ENCODE results near the gene NHSL1. TPM values are rescaled to one million over a fixed set of nuclear protein-coding genes. Genes with fewer than 3 reads are reported as not detected.
A peak's percentile ranks its signal among the peaks of the same experiment; 100 is the strongest.

NHSL1 gene
- total and polyA plus RNA-seq, 4 donors: 6.6 to 33.0 (median 20.7) TPM

- no peaks in the 10 kb centered on the region for H3K9me3 ChIP-seq (ENCODE audit: control insufficient read depth in 4 of 4, low read length in 3 of 4)
- 92% methylated on average over 7 of the region's 7 CpGs for WGBS
Measured at GRCh38 chr6:138523347-138524210, 24.3 kb upstream of the NHSL1 start.

DNA sequence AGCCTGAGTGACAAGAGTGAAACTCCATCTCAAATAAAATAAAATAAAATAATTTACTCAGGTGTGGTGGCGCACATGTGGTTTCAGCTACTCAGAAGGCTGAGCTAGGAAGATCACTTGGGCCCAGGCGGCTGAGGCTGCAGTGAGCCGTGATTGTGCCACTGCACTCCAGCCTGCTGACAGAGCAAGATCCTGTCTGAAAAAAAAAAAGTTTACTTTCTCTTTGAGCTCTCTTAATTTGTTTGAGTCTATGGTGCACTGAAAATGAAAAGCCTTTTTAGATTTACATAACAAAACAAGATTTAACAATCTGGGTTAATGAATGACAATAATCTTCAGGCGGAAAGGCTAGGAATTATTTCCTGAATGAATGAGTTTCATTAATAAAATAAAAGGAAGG, 23.3 kb upstream of the NHSL1 start:
- peak overlapping the region in 1 of 2 donors; percentile 39 for H3K9ac ChIP-seq (ENCODE audit: low read depth in 1 of 2, low read length in 2 of 2)
- H3K36me3 ChIP-seq (ENCODE audit: control insufficient read depth in 4 of 4, insufficient read depth in 3 of 4, low read depth in 1 of 4, low read length in 3 of 4): no peaks in the 10 kb centered on the region
- TF ChIP-seq HNF4A (conservative IDR thresholded peaks at IDR 0.05) (no peak), RAD21 (IDR thresholded peaks at IDR 0.05) (peak in 1 of 2 donors; percentile 23)
- no peak overlapping the region for H3K4me3 ChIP-seq (ENCODE audit: low read depth in 1 of 3, low read length in 3 of 3)
- H3K27ac ChIP-seq (ENCODE audit: low read depth in 1 of 2, low read length in 2 of 2): peak overlapping the region; percentile 34 to 68
- WGBS: 31% methylated on average over 4 of the region's 4 CpGs
- peaks cover 0 to 12% (median 6%) of the 10 kb centered on the region in 4 donors for H3K4me1 ChIP-seq (ENCODE audit: control insufficient read depth in 4 of 4, insufficient read depth in 4 of 4, low read length in 3 of 4)
- no peak for DNase-seq (ENCODE audit: low spot score)
- peaks cover 0 to 3% (median 1%) of the 10 kb centered on the region in 4 donors for H3K9me3 ChIP-seq (ENCODE audit: control insufficient read depth in 4 of 4, low read length in 3 of 4)
- H3K27me3 ChIP-seq (ENCODE audit: control insufficient read depth in 4 of 4, insufficient read depth in 4 of 4, low read length in 3 of 4): no peaks in the 10 kb centered on the region

More at GRCh38 chr6:138523347-138524210, 24.3 kb upstream of the NHSL1 start:
- Histone ChIP-seq H3K27me3 (ENCODE audit: control insufficient read depth in 4 of 4, insufficient read depth in 4 of 4, low read length in 3 of 4) (no peaks in the 10 kb centered on the region), H3K36me3 (ENCODE audit: control insufficient read depth in 4 of 4, insufficient read depth in 3 of 4, low read depth in 1 of 4, low read length in 3 of 4) (no peaks in the 10 kb centered on the region), H3K27ac (ENCODE audit: low read depth in 1 of 2, low read length in 2 of 2) (peak overlapping the region in 1 of 2 donors; percentile 0), H3K9ac (ENCODE audit: low read depth in 1 of 2, low read length in 2 of 2) (no peak overlapping the region), H3K4me3 (ENCODE audit: low read depth in 1 of 3, low read length in 3 of 3) (no peak overlapping the region), H3K4me1 (ENCODE audit: control insufficient read depth in 4 of 4, insufficient read depth in 4 of 4, low read length in 3 of 4) (peaks cover 0 to 12% (median 6%) of the 10 kb centered on the region in 4 donors)
- TF ChIP-seq RAD21 (IDR thresholded peaks at IDR 0.05): no peak
- TF ChIP-seq SP1 (IDR thresholded peaks at IDR 0.05): no peak
- TF ChIP-seq, protein P1, sequence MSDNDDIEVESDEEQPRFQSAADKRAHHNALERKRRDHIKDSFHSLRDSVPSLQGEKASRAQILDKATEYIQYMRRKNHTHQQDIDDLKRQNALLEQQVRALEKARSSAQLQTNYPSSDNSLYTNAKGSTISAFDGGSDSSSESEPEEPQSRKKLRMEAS (IDR thresholded peaks at IDR 0.05): no peak
- TF ChIP-seq, protein P2, sequence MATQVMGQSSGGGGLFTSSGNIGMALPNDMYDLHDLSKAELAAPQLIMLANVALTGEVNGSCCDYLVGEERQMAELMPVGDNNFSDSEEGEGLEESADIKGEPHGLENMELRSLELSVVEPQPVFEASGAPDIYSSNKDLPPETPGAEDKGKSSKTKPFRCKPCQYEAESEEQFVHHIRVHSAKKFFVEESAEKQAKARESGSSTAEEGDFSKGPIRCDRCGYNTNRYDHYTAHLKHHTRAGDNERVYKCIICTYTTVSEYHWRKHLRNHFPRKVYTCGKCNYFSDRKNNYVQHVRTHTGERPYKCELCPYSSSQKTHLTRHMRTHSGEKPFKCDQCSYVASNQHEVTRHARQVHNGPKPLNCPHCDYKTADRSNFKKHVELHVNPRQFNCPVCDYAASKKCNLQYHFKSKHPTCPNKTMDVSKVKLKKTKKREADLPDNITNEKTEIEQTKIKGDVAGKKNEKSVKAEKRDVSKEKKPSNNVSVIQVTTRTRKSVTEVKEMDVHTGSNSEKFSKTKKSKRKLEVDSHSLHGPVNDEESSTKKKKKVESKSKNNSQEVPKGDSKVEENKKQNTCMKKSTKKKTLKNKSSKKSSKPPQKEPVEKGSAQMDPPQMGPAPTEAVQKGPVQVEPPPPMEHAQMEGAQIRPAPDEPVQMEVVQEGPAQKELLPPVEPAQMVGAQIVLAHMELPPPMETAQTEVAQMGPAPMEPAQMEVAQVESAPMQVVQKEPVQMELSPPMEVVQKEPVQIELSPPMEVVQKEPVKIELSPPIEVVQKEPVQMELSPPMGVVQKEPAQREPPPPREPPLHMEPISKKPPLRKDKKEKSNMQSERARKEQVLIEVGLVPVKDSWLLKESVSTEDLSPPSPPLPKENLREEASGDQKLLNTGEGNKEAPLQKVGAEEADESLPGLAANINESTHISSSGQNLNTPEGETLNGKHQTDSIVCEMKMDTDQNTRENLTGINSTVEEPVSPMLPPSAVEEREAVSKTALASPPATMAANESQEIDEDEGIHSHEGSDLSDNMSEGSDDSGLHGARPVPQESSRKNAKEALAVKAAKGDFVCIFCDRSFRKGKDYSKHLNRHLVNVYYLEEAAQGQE (IDR thresholded peaks at IDR 0.05): no peak
- no peak for TF ChIP-seq ZBTB33 (IDR thresholded peaks at IDR 0.05)
- no peak for TF ChIP-seq HNF4A (conservative IDR thresholded peaks at IDR 0.05)
- TF ChIP-seq FOXA1 (IDR thresholded peaks at IDR 0.05): no peak
- DNase-seq (ENCODE audit: low spot score): no peak

DNA sequence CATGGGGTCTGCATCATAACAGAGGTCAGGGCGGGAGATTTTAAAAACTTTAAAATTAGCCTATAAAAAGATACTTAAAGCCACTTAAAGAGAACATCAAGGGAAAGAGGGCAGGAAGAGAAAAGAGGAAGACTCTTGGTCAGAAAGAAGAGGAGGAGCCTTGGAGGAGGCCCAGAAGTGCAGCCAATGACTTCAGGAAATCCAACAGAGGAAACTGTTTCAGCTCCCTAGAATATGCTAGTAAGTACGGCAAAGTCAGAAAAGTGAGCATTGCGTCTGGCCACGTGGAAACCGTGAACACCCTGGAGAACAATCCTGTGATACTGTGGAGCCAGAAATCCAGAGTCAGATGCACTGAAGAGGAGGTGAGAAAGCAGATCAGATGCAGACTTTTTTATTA, 22.5 kb upstream of the NHSL1 start:
- WGBS: 84% methylated on average over 5 of the region's 5 CpGs
- H3K4me1 ChIP-seq (ENCODE audit: control insufficient read depth in 4 of 4, insufficient read depth in 4 of 4, low read length in 3 of 4): peaks cover 0 to 10% (median 4%) of the 10 kb centered on the region in 4 donors
- DNase-seq (ENCODE audit: low spot score): no peak
- H3K9me3 ChIP-seq (ENCODE audit: control insufficient read depth in 4 of 4, low read length in 3 of 4): peaks cover 0 to 4% (median 1%) of the 10 kb centered on the region in 4 donors
- no peak overlapping the region for H3K4me3 ChIP-seq (ENCODE audit: low read depth in 1 of 3, low read length in 3 of 3)
- H3K9ac ChIP-seq (ENCODE audit: low read depth in 1 of 2, low read length in 2 of 2): no peak overlapping the region
- H3K36me3 ChIP-seq (ENCODE audit: control insufficient read depth in 4 of 4, insufficient read depth in 3 of 4, low read depth in 1 of 4, low read length in 3 of 4): no peaks in the 10 kb centered on the region
- peak overlapping the region; percentile 14 to 68 for H3K27ac ChIP-seq (ENCODE audit: low read depth in 1 of 2, low read length in 2 of 2)
- no peaks in the 10 kb centered on the region for H3K27me3 ChIP-seq (ENCODE audit: control insufficient read depth in 4 of 4, insufficient read depth in 4 of 4, low read length in 3 of 4)
- no peak for TF ChIP-seq SP1 (IDR thresholded peaks at IDR 0.05)
- TF ChIP-seq YY1 (IDR thresholded peaks at IDR 0.05): no peak
- TF ChIP-seq FOXA2 (IDR thresholded peaks at IDR 0.05): no peak
- TF ChIP-seq, protein P2 (IDR thresholded peaks at IDR 0.05): no peak
- TF ChIP-seq, protein P3, sequence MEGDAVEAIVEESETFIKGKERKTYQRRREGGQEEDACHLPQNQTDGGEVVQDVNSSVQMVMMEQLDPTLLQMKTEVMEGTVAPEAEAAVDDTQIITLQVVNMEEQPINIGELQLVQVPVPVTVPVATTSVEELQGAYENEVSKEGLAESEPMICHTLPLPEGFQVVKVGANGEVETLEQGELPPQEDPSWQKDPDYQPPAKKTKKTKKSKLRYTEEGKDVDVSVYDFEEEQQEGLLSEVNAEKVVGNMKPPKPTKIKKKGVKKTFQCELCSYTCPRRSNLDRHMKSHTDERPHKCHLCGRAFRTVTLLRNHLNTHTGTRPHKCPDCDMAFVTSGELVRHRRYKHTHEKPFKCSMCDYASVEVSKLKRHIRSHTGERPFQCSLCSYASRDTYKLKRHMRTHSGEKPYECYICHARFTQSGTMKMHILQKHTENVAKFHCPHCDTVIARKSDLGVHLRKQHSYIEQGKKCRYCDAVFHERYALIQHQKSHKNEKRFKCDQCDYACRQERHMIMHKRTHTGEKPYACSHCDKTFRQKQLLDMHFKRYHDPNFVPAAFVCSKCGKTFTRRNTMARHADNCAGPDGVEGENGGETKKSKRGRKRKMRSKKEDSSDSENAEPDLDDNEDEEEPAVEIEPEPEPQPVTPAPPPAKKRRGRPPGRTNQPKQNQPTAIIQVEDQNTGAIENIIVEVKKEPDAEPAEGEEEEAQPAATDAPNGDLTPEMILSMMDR (IDR thresholded peaks at IDR 0.05; ENCODE audit: low read depth, low read length, missing input control): no peak
- TF ChIP-seq EGR1 (IDR thresholded peaks at IDR 0.05; ENCODE audit: low read depth in 2 of 2): no peak
- TF ChIP-seq FOXA1 (IDR thresholded peaks at IDR 0.05): no peak
- TF ChIP-seq HNF4A (conservative IDR thresholded peaks at IDR 0.05): no peak
- TF ChIP-seq NR2F2 (IDR thresholded peaks at IDR 0.05): no peak
- TF ChIP-seq GABPA (IDR thresholded peaks at IDR 0.05 in 1 of 2, conservative IDR thresholded peaks at IDR 0.05 in 1 of 2): no peak
- TF ChIP-seq RXRA (IDR thresholded peaks at IDR 0.05): no peak

Measured in liver (tissue), 9 donors.